Upper lobe of left lung (tissue), 6 donors: ENCODE measurements around the gene PSENEN. TPM values are rescaled to one million over a fixed set of nuclear protein-coding genes. Genes with fewer than 3 reads are reported as not detected.

Experiments used
- ATAC-seq, 2 donors: fragments of 200-7000 bp; cut with Tn5 transposase; one replicate each; pipeline ENCODE4 v1.9.1; 2022; ENCODE audit warnings: mild to moderate bottlenecking in 2 of 2, moderate library complexity in 2 of 2; ENCODE audit not compliant: low FRiP score in 2 of 2
- DNase-seq, 2 donors: peaks; one replicate each; pipeline ENCODE4 v3.0.0-alpha.2; 2019 to 2020
- H3K27ac ChIP-seq, 4 donors: fragments of 200-600 bp; sonication (generic); one replicate each; pipeline ENCODE4 v1.5.1; 2016 to 2019
- H3K27me3 ChIP-seq, 4 donors: fragments of 200-600 bp; sonication (generic); one replicate each; pipeline ENCODE4 v1.5.1; 2017 to 2019
- H3K36me3 ChIP-seq, 4 donors: fragments of 200-600 bp; sonication (generic); one replicate each; pipeline ENCODE4 v1.5.1; 2016 to 2019
- H3K4me1 ChIP-seq, 4 donors: fragments of 200-600 bp; sonication (generic); one replicate each; pipeline ENCODE4 v1.5.1; 2018 to 2019
- H3K4me3 ChIP-seq, 4 donors: fragments of 200-600 bp; sonication (generic); one replicate each; pipeline ENCODE4 v1.5.1; 2017 to 2019; ENCODE audit warnings: mild to moderate bottlenecking in 2 of 4, moderate library complexity in 1 of 4
- H3K9me3 ChIP-seq, 4 donors: fragments of 200-600 bp; sonication (generic); one replicate each; pipeline ENCODE4 v1.5.1; 2018 to 2019
- CTCF ChIP-seq, 6 experiments: fragments of 450-650 bp in 4 of 6; fragments of 200-600 bp in 2 of 6; sonication (generic) in 2 of 6; IDR thresholded peaks; one replicate each; pipeline ENCODE4 v1.5.1; 2016 to 2019; ENCODE audit warnings: antibody characterized with exemption in 6 of 6
- EP300 ChIP-seq, 4 donors: sonication (generic); formaldehyde crosslinking; IDR thresholded peaks; one replicate each; pipeline ENCODE4 v1.5.1; 2017; ENCODE audit warnings: antibody characterized with exemption in 4 of 4, control low read depth in 2 of 4
- POLR2A ChIP-seq, 4 donors: fragments of 450-650 bp; IDR thresholded peaks; one replicate each; pipeline ENCODE4 v1.5.1; 2016 to 2017; ENCODE audit warnings: antibody characterized with exemption in 4 of 4, mild to moderate bottlenecking in 2 of 4
- POLR2AphosphoS5 ChIP-seq, 2 donors: sonication (generic); formaldehyde crosslinking; IDR thresholded peaks; one replicate each; pipeline ENCODE4 v1.5.1; 2017; ENCODE audit warnings: antibody characterized with exemption in 2 of 2
- WGBS, 2 donors: methylation state at CpG; one replicate each; pipeline ENCODE4 v1.1.5; 2017 to 2018; 5-methylcytosine and 5-hydroxymethylcytosine counted together
- total RNA-seq, 6 donors: library from RNA; depleted of rRNA in 4 of 6; stranded (reverse); fragments of >200 nt in 4 of 6; gene quantifications; one replicate each; pipeline versions ENCODE4 v1.1.0 to v1.2.1, GENCODE V29; 2016 to 2021
- donor health status: DM: no; HTN: no; CAD: no; lungs with moderate emphysema.
- donor health status: DM: no; HTN: yes; CAD: no; lungs with severe emphysema.

The PSENEN gene
- total RNA-seq, 6 donors from 2014 or later: 43.4 to 60.9 (median 54.5) TPM

- no peak for TF ChIP-seq POLR2AphosphoS5 (IDR thresholded peaks at IDR 0.05)
- no peak for TF ChIP-seq POLR2A (IDR thresholded peaks at IDR 0.05)
- no peak for TF ChIP-seq EP300 (IDR thresholded peaks at IDR 0.05)
- no peak for TF ChIP-seq CTCF (IDR thresholded peaks at IDR 0.05)
- Histone ChIP-seq H3K4me1 (no peaks in the 10 kb centered on the region), H3K27me3 (no peaks in the 10 kb centered on the region), H3K27ac (no peak overlapping the region), H3K4me3 (no peak overlapping the region), H3K36me3 (peaks cover 0 to 44% (median 23%) of the 10 kb centered on the region in 4 donors), H3K9me3 (no peaks in the 10 kb centered on the region)
- no peak for ATAC-seq
- 88 to 89% methylated on average over 22 to 26 of the region's 28 CpGs for WGBS, 2 donors
- peak in 1 of 2 donors; percentile 76 for DNase-seq
Measured at GRCh38 chr19:35783469-35784434, 38.3 kb downstream of the PSENEN start.

- no peak for TF ChIP-seq CTCF (IDR thresholded peaks at IDR 0.05)
- no peak for TF ChIP-seq POLR2AphosphoS5 (IDR thresholded peaks at IDR 0.05)
- TF ChIP-seq POLR2A (IDR thresholded peaks at IDR 0.05): no peak
- no peak for TF ChIP-seq EP300 (IDR thresholded peaks at IDR 0.05)
- H3K4me1 ChIP-seq: no peaks in the 10 kb centered on the region
Measured at GRCh38 chr19:35784503-35785338, 39.3 kb downstream of the PSENEN start.

GRCh38 chr19:35785339-35785627, 39.8 kb downstream of the PSENEN start:
- WGBS, 2 donors: 91 to 92% methylated on average over 3 to 6 of the region's 10 CpGs
- no peaks in the 10 kb centered on the region for H3K4me1 ChIP-seq
- peaks cover 0 to 37% (median 18%) of the 10 kb centered on the region in 4 donors for H3K36me3 ChIP-seq
- no peak for ATAC-seq
- H3K27ac ChIP-seq: no peak overlapping the region
- no peaks in the 10 kb centered on the region for H3K27me3 ChIP-seq
- DNase-seq: no peak
- no peak for TF ChIP-seq POLR2AphosphoS5 (IDR thresholded peaks at IDR 0.05)
- no peak for TF ChIP-seq POLR2A (IDR thresholded peaks at IDR 0.05)
- no peak for TF ChIP-seq EP300 (IDR thresholded peaks at IDR 0.05)
- TF ChIP-seq CTCF (IDR thresholded peaks at IDR 0.05): no peak
- no peak overlapping the region for H3K4me3 ChIP-seq
- H3K9me3 ChIP-seq: no peaks in the 10 kb centered on the region

More at GRCh38 chr19:35784503-35785338, 39.3 kb downstream of the PSENEN start:
- ATAC-seq (no peak), DNase-seq (peak in 1 of 2 donors; percentile 75)
- H3K36me3 ChIP-seq: peaks cover 0 to 40% (median 23%) of the 10 kb centered on the region in 4 donors
- H3K27me3 ChIP-seq: no peaks in the 10 kb centered on the region
- H3K4me3 ChIP-seq: no peak overlapping the region
- 89 to 90% methylated on average over 17 to 18 of the region's 45 CpGs for WGBS, 2 donors
- H3K27ac ChIP-seq: no peak overlapping the region
- H3K9me3 ChIP-seq: no peaks in the 10 kb centered on the region

GRCh38 chr19:35786299-35787160, 41.1 kb downstream of the PSENEN start:
- no peaks in the 10 kb centered on the region for H3K4me1 ChIP-seq
- H3K9me3 ChIP-seq: no peaks in the 10 kb centered on the region
- WGBS, 2 donors: 92 to 94% methylated on average over 13 to 29 of the region's 31 CpGs
- no peak overlapping the region for H3K27ac ChIP-seq
- DNase-seq (peak in 1 of 2 donors; percentile 61), ATAC-seq (no peak)
- no peaks in the 10 kb centered on the region for H3K27me3 ChIP-seq
- TF ChIP-seq POLR2A (IDR thresholded peaks at IDR 0.05) (no peak), CTCF (IDR thresholded peaks at IDR 0.05) (no peak), POLR2AphosphoS5 (IDR thresholded peaks at IDR 0.05) (no peak), EP300 (IDR thresholded peaks at IDR 0.05) (no peak)
- H3K4me3 ChIP-seq: no peak overlapping the region
- H3K36me3 ChIP-seq: peaks cover 0 to 25% (median 12%) of the 10 kb centered on the region in 4 donors
